T-helper 1 cell treated with Interleukin-12 subunit alpha and Interleukin-12 subunit beta and Interleukin-4 antibody, amounts not matched to agents 30 μg/mL and 1 μg/mL, for 36 hours (primary cell): ENCODE data around the gene APEX1.

Experiments
- H3K27ac Mint-ChIP-seq: one replicate; pipeline ENCODE4 v1.8.0; 2021; ENCODE audit warnings: mild to moderate bottlenecking, mixed read lengths
- H3K27me3 Mint-ChIP-seq: one replicate; pipeline ENCODE4 v1.8.0; 2021; ENCODE audit warnings: low read depth, mixed read lengths
- H3K36me3 Mint-ChIP-seq: one replicate; pipeline ENCODE4 v1.8.0; 2021; ENCODE audit warnings: low read depth, mixed read lengths
- H3K4me1 Mint-ChIP-seq: one replicate; pipeline ENCODE4 v1.8.0; 2021; ENCODE audit warnings: low read depth, mixed read lengths
- H3K4me3 Mint-ChIP-seq: one replicate; pipeline ENCODE4 v1.8.0; 2021; ENCODE audit warnings: mild to moderate bottlenecking, moderate library complexity, mixed read lengths
- H3K9me3 Mint-ChIP-seq: one replicate; pipeline ENCODE4 v1.8.0; 2021; ENCODE audit warnings: mixed read lengths

APEX1 gene

DNA sequence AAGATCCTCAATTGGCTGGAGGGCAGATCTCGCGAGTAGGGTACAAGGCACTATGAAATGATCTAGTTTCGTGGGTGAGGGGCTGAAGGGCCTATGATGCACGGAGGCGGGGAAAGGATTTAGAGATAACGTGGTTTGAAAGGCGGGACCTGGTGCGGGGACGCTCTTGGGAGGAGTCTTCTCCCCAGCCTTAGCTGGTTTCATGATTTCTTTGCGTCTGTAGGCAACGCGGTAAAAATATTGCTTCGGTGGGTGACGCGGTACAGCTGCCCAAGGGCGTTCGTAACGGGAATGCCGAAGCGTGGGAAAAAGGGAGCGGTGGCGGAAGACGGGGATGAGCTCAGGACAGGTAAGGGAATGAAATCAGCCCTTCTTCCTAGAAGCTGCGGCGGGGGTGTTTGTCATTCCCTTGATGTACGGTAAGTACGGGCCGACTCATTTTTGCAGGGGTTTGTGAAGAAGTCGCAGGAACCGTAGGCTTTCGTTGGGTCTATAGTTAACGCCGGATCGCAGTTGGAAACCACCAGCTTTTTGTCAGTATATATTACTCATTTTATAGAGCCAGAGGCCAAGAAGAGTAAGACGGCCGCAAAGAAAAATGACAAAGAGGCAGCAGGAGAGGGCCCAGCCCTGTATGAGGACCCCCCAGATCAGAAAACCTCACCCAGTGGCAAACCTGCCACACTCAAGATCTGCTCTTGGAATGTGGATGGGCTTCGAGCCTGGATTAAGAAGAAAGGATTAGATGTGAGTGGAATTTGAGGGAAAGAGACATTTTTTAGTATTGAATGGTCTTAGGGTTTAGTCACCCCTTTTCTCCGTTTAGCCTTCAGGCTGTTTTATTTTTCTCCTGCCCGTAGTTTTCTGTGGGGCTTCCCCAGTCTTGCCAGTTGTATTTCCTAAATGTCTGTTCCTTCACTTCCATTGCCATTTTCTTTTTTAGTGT, 602 bp downstream of the APEX1 start:
- Mint-ChIP-seq H3K27ac (no peak overlapping the region), H3K4me3 (no peak overlapping the region), H3K4me1 (peaks cover 27% of the 10 kb centered on the region), H3K27me3 (no peaks in the 10 kb centered on the region), H3K9me3 (no peaks in the 10 kb centered on the region), H3K36me3 (peaks cover 27% of the 10 kb centered on the region)

GRCh38 chr14:20456971-20457370, 1.9 kb downstream of the APEX1 start:
- no peaks in the 10 kb centered on the region for H3K9me3 Mint-ChIP-seq
- H3K36me3 Mint-ChIP-seq: peaks cover 23% of the 10 kb centered on the region
- H3K27ac Mint-ChIP-seq: no peak overlapping the region
- peaks cover 32% of the 10 kb centered on the region for H3K4me1 Mint-ChIP-seq
- H3K4me3 Mint-ChIP-seq: no peak overlapping the region
- H3K27me3 Mint-ChIP-seq: no peaks in the 10 kb centered on the region

DNA sequence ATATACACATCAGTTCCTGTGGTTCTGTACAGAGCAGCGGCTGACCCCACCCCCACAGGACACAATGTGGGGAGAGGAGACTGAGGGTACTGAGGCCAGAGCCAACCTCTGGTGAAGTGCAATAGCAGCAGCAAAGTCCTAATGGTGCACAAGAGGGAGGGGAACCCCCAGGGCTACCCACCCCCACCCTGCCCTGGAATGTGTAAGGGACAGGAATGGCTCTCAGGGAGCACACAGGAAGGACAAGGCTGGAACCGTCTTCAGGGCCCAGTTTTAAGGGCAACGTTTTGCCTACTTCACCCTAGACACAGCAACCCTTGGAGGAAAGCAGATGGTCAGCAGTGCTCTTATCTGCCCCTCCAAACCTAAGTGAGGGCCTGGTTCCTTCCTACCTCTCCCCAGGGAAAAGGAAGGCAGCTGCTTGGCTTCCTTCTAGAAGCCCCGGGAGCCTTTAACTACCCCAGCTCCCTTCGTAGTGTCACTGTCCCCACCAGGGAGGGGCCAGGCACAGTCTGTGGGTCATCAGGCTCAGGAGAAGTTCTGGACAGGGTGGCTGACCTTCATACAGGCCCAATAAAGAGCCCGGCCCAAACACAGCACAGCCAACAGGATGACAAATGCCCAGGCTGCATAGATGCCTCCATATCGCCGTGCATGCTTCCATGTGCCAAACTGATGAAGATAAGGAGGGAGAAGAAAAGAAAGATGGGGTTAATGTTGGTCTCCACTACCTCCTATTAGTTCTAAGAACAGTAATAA, 3.2 kb downstream of the APEX1 start:
- H3K27ac Mint-ChIP-seq: no peak overlapping the region
- no peak overlapping the region for H3K4me3 Mint-ChIP-seq
- peaks cover 17% of the 10 kb centered on the region for H3K36me3 Mint-ChIP-seq
- no peaks in the 10 kb centered on the region for H3K27me3 Mint-ChIP-seq
- H3K9me3 Mint-ChIP-seq: no peaks in the 10 kb centered on the region
- peaks cover 37% of the 10 kb centered on the region for H3K4me1 Mint-ChIP-seq

DNA sequence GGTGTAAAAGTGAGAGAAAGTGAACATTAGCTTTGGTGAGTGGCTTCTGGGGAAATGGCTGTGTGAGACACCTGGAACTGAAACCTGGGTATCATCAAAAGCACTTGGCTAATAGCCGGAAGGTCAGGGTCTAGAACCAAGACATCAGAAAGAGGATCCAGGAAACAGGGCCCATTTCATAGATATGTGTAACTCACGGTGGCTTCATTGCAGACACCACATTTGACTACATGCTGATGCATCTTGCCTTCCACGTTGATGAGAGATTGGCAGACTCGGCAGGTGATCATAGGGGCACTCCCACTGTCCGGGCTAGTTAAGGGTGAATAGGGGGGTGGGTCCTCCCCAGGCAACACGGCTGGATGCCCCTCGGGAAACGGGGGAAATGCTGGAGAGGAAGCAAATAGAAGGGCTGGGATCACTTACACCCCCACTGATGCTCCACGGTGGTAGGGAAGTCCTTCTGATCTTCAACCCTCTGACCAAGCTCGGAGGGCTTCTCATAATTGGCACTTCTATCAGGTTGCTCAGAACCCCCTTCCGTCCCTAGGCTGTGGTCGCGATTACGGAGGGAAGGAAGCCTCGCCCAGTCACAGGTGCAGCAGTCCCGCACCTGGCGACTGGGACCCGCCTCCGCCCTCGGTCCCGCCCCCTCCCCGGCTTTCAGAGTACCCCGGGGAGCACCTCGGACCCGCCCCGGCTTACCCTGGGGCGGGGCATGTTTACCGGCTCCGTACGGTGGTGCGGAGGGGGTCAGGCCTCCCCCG, 5.6 kb downstream of the APEX1 start:
- Mint-ChIP-seq H3K27ac (peak overlapping the region; percentile 85), H3K36me3 (peaks cover 17% of the 10 kb centered on the region), H3K4me3 (peak overlapping the region; percentile 90), H3K4me1 (peaks cover 37% of the 10 kb centered on the region), H3K27me3 (no peaks in the 10 kb centered on the region), H3K9me3 (no peaks in the 10 kb centered on the region)

- Mint-ChIP-seq H3K9me3 (no peaks in the 10 kb centered on the region), H3K27me3 (peaks cover 2% of the 10 kb centered on the region), H3K4me1 (peaks cover 37% of the 10 kb centered on the region), H3K27ac (peak within 1 kb of the TSS; percentile 93), H3K36me3 (peaks cover 17% of the 10 kb centered on the region), H3K4me3 (peak within 1 kb of the TSS; percentile 90)
These were observed 6.5 kb downstream of the APEX1 start, which contains the start of gene PIP4P1 for GRCh38 chr14:20461225-20462141. Gene PIP4P1, minus strand, starts transcription at chr14:20461434. Its CDS starts 109 bp downstream, at chr14:20461325.

- H3K27me3 Mint-ChIP-seq: peaks cover 11% of the 10 kb centered on the region
- peak overlapping the region; percentile 97 for H3K27ac Mint-ChIP-seq
- H3K9me3 Mint-ChIP-seq: no peaks in the 10 kb centered on the region
- peaks cover 30% of the 10 kb centered on the region for H3K4me1 Mint-ChIP-seq
- peak overlapping the region; percentile 99 for H3K4me3 Mint-ChIP-seq
- H3K36me3 Mint-ChIP-seq: peaks cover 19% of the 10 kb centered on the region
These were observed 13.8 kb downstream of the APEX1 start for GRCh38 chr14:20468764-20469241.

- H3K9me3 Mint-ChIP-seq: no peaks in the 10 kb centered on the region
- peak within 1 kb of the TSS; percentile 99 for H3K4me3 Mint-ChIP-seq
- H3K36me3 Mint-ChIP-seq: peaks cover 24% of the 10 kb centered on the region
- peaks cover 35% of the 10 kb centered on the region for H3K4me1 Mint-ChIP-seq
- H3K27ac Mint-ChIP-seq: peak within 1 kb of the TSS; percentile 97
- peaks cover 11% of the 10 kb centered on the region for H3K27me3 Mint-ChIP-seq
These were observed 14.3 kb downstream of the APEX1 start, which contains the start of gene PNP for GRCh38 chr14:20469242-20469889. Gene PNP, plus strand, starts transcription at chr14:20469406. Its CDS starts 119 bp downstream, at chr14:20469525.

- Mint-ChIP-seq H3K27me3 (peaks cover 11% of the 10 kb centered on the region), H3K36me3 (peaks cover 31% of the 10 kb centered on the region), H3K4me3 (peak overlapping the region; percentile 99), H3K9me3 (no peaks in the 10 kb centered on the region), H3K27ac (peak overlapping the region; percentile 97), H3K4me1 (peaks cover 37% of the 10 kb centered on the region)
These were observed 15.0 kb downstream of the APEX1 start for GRCh38 chr14:20469890-20470602.

GRCh38 chr14:20470603-20470901, 15.5 kb downstream of the APEX1 start:
- peaks cover 38% of the 10 kb centered on the region for H3K4me1 Mint-ChIP-seq
- H3K4me3 Mint-ChIP-seq: peak overlapping the region; percentile 99
- peaks cover 36% of the 10 kb centered on the region for H3K36me3 Mint-ChIP-seq
- H3K9me3 Mint-ChIP-seq: no peaks in the 10 kb centered on the region
- H3K27me3 Mint-ChIP-seq: peaks cover 11% of the 10 kb centered on the region
- H3K27ac Mint-ChIP-seq: peak overlapping the region; percentile 97

- Mint-ChIP-seq H3K4me1 (peaks cover 50% of the 10 kb centered on the region), H3K4me3 (peak overlapping the region; percentile 39), H3K9me3 (no peaks in the 10 kb centered on the region), H3K36me3 (peaks cover 55% of the 10 kb centered on the region), H3K27ac (peak overlapping the region; percentile 50), H3K27me3 (peaks cover 6% of the 10 kb centered on the region)
These were observed 17.6 kb downstream of the APEX1 start for GRCh38 chr14:20472536-20473169.

DNA sequence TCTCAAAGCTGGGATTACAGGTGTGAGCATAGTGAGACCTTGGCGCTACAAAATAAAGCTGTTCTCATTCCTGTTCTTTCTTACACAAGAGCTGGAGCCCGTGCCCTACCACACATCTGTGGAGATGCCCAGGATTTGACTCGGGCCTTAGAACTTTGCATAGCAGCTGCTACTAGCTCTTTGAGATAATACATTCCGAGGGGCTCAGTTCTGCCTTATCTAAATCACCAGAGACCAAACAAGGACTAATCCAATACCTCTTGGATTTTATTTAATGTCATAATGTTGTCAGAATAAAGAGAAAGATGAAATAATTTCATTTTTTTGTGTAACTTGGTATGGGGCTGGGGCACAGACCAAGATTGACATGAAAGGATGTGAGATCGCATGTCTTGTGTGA, 21.8 kb downstream of the APEX1 start:
- H3K9me3 Mint-ChIP-seq: no peaks in the 10 kb centered on the region
- H3K27me3 Mint-ChIP-seq: no peaks in the 10 kb centered on the region
- peak overlapping the region; percentile 79 for H3K27ac Mint-ChIP-seq
- H3K36me3 Mint-ChIP-seq: peaks cover 66% of the 10 kb centered on the region
- peak overlapping the region; percentile 67 for H3K4me3 Mint-ChIP-seq
- H3K4me1 Mint-ChIP-seq: peaks cover 36% of the 10 kb centered on the region

DNA sequence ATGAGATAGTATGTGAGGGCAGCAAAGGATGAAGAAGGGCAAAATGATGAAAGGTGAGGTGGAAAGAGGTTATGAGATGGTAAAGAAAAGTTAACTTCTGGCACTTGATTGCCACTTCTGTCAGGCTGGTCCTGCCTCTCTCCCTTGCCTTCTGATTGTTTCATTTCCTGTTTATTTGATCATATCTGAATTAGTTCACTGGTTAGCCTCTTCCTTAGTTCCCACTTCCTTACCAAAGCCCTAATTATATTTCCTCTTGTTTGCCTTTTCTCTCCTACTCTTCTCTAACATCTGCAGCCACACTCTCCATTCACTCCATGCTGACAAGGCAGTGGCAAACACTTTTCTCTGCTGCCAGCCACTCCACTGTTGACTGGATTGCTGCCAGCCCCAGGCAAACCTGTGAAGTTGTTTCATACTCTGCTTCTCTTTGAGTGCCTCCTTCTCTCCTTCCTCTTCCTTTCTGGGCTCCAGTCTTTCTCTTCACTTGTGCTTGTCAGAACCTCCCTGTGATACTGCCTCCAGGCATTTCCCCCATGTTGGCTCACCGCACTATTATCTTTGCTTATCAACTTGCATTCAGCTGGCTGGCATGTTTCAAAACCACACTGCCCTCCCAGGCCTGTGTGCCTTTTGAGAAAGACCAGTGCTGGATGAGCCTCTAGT, 22.3 kb downstream of the APEX1 start:
- peak overlapping the region; percentile 67 for H3K4me3 Mint-ChIP-seq
- H3K27ac Mint-ChIP-seq: peak overlapping the region; percentile 79
- peaks cover 63% of the 10 kb centered on the region for H3K36me3 Mint-ChIP-seq
- H3K27me3 Mint-ChIP-seq: no peaks in the 10 kb centered on the region
- H3K4me1 Mint-ChIP-seq: peaks cover 31% of the 10 kb centered on the region
- no peaks in the 10 kb centered on the region for H3K9me3 Mint-ChIP-seq
